HepG2 (cell line): ENCODE results near the gene MYO15A. TPM values are rescaled to one million over a fixed set of nuclear protein-coding genes. Genes with fewer than 3 reads are reported as not detected.

Experiments used
- ATAC-seq: fragments of 200-7000 bp; cut with Tn5 transposase; 3 replicates; pipeline ENCODE4 v1.9.1; 2020; ENCODE audit warnings: mild to moderate bottlenecking, moderate library complexity
- BruUV-seq: library from RNA; stranded (reverse); fragments of 400-500 nt; replicated peaks from 2 replicates; lab custom pipeline; 2021; lab: Mats Ljungman, UMichigan
- CTCF ChIA-PET: fragments of 300-600 bp; formaldehyde crosslinking; extraction: SDS; loops from one replicate; lab custom pipeline; 2021; ENCODE audit warnings: low total read pairs, inconsistent platforms, low intra/inter-chr PET ratio; lab: Yijun Ruan, JAX
- POLR2A ChIA-PET: fragments of 350-600 bp; sonication (Branson Sonifier 250); formaldehyde crosslinking; loops from one replicate; lab custom pipeline; 2020; ENCODE audit warnings: antibody characterized with exemption, inconsistent platforms; lab: Yijun Ruan, JAX
- DNase-seq: peaks from one replicate; pipeline ENCODE4 v3.0.0-alpha.2; 2015; ENCODE audit warnings: low spot score
- FAIRE-seq: peaks from 3 replicates; lab custom pipeline; 2011; peaks lifted over from hg19 to GRCh38; lab: Jason Lieb, UNC
- H2AFZ ChIP-seq: one replicate; pipeline ENCODE4 v1.6.1; 2011; ENCODE audit warnings: low read length, inconsistent platforms
- H3K27ac ChIP-seq: fragments of 300-600 bp; 3 replicates; pipeline ENCODE4 v1.8.0; 2011; ENCODE audit warnings: mixed run types, mild to moderate bottlenecking, mixed read lengths, low read length, inconsistent platforms; ENCODE audit not compliant: insufficient read depth; ENCODE audit errors: extremely low read length
- H3K27me3 ChIP-seq, 2 experiments: fragments of 200-600 bp in 1 of 2; 2 replicates in 1 of 2; 3 replicates in 1 of 2; pipeline versions ENCODE4 v1.6.0 to v1.8.0; 2011; ENCODE audit warnings: low read length in 2 of 2, mild to moderate bottlenecking in 2 of 2, moderate library complexity in 2 of 2, inconsistent platforms in 1 of 2; ENCODE audit not compliant: insufficient read depth in 2 of 2, control insufficient read depth in 1 of 2
- H3K36me3 ChIP-seq, 2 experiments: fragments of 200-600 bp in 1 of 2; replicated peaks in 1 of 2; 2 replicates in 1 of 2; 3 replicates in 1 of 2; pipeline versions ENCODE4 v1.5.1 to v1.8.0; 2011; ENCODE audit warnings: low read length in 2 of 2, inconsistent platforms in 1 of 2; ENCODE audit not compliant: insufficient read depth in 2 of 2, control insufficient read depth in 1 of 2
- H3K4me1 ChIP-seq: 2 replicates; pipeline ENCODE4 v1.5.1; 2012; ENCODE audit warnings: low read length, inconsistent platforms; ENCODE audit not compliant: insufficient read depth
- H3K4me2 ChIP-seq: 2 replicates; pipeline ENCODE4 v1.6.0; 2011; ENCODE audit warnings: low read depth, low read length, inconsistent platforms
- H3K4me3 ChIP-seq, 3 experiments: fragments of 200-600 bp in 1 of 3; sonication (generic), shearing (Covaris generic) in 1 of 3; replicated peaks in 1 of 3; 2 replicates each; pipeline ENCODE4 v1.5.1; 2011 to 2016; ENCODE audit warnings: low read length in 3 of 3, inconsistent platforms in 2 of 3, low read depth in 2 of 3, mild to moderate bottlenecking in 2 of 3, control low read depth in 1 of 3, mixed read lengths in 1 of 3; ENCODE audit not compliant: insufficient read depth in 1 of 3
- H3K79me2 ChIP-seq: one replicate; pipeline ENCODE4 v1.6.1; 2011; ENCODE audit warnings: low read length, inconsistent platforms; ENCODE audit not compliant: insufficient read depth
- H3K9ac ChIP-seq: 2 replicates; pipeline ENCODE4 v1.6.0; 2011; ENCODE audit warnings: mild to moderate bottlenecking, low read depth, low read length, inconsistent platforms; ENCODE audit not compliant: insufficient read depth
- H3K9me3 ChIP-seq: 2 replicates; pipeline ENCODE4 v1.5.1; 2012; ENCODE audit warnings: mild to moderate bottlenecking, low read length
- H4K20me1 ChIP-seq: 2 replicates; pipeline ENCODE4 v1.6.0; 2011; ENCODE audit warnings: inconsistent platforms, mild to moderate bottlenecking, low read length, moderate library complexity; ENCODE audit not compliant: insufficient read depth
- HNF4A ChIP-seq: sonication (generic); formaldehyde crosslinking; IDR thresholded peaks from 2 replicates; pipeline ENCODE4 v1.4.0; 2020; ENCODE audit warnings: missing genetic modification reagents
- MXD3 ChIP-seq: IDR thresholded peaks from 2 replicates; pipeline ENCODE4 v1.6.1; 2016; ENCODE audit warnings: mild to moderate bottlenecking, missing biosample characterization, missing genetic modification reagents
- NFAT5 ChIP-seq: sonication (generic); formaldehyde crosslinking; IDR thresholded peaks from 2 replicates; pipeline ENCODE4 v1.4.0; 2020; ENCODE audit warnings: missing genetic modification reagents
- PATZ1 ChIP-seq: sonication (generic); formaldehyde crosslinking; IDR thresholded peaks from 2 replicates; pipeline ENCODE4 v1.4.0; 2020; ENCODE audit warnings: missing genetic modification reagents
- PRPF4 ChIP-seq: fragments of 200-400 bp; formaldehyde crosslinking; IDR thresholded peaks from 2 replicates; pipeline ENCODE4 v1.6.1; 2016; ENCODE audit warnings: low read length, low read depth; ENCODE audit not compliant: poor library complexity, severe bottlenecking
- RAD51 ChIP-seq: fragments of 450-650 bp; IDR thresholded peaks from 2 replicates; pipeline ENCODE4 v1.6.1; 2016; ENCODE audit warnings: borderline replicate concordance
- SNAPC5 ChIP-seq: sonication (generic); formaldehyde crosslinking; IDR thresholded peaks from 2 replicates; pipeline ENCODE4 v1.8.1; 2023; ENCODE audit warnings: mild to moderate bottlenecking, missing genetic modification reagents, borderline replicate concordance
- U2AF2 ChIP-seq: fragments of 200-400 bp; formaldehyde crosslinking; IDR thresholded peaks from 2 replicates; pipeline ENCODE4 v1.6.1; 2017; ENCODE audit warnings: low read depth, mild to moderate bottlenecking, low read length
- ZNF124 ChIP-seq: sonication (generic); formaldehyde crosslinking; IDR thresholded peaks from 2 replicates; pipeline ENCODE4 v1.4.0; 2020; ENCODE audit warnings: missing genetic modification reagents
- ZNF235 ChIP-seq: sonication (generic); formaldehyde crosslinking; IDR thresholded peaks from 2 replicates; pipeline ENCODE4 v1.8.1; 2023; ENCODE audit warnings: mild to moderate bottlenecking, missing genetic modification reagents, borderline replicate concordance
- ZNF274 ChIP-seq: sonication (generic); formaldehyde crosslinking; IDR thresholded peaks from 2 replicates; pipeline ENCODE4 v1.5.1; 2020; ENCODE audit warnings: mild to moderate bottlenecking, missing genetic modification reagents
- ZNF30 ChIP-seq: sonication (generic); formaldehyde crosslinking; IDR thresholded peaks from 2 replicates; pipeline ENCODE4 v1.5.0; 2020; ENCODE audit warnings: mild to moderate bottlenecking, missing genetic modification reagents
- ZNF382 ChIP-seq: sonication (generic); formaldehyde crosslinking; IDR thresholded peaks from 2 replicates; pipeline ENCODE4 v1.5.0; 2020; ENCODE audit warnings: missing genetic modification reagents, mild to moderate bottlenecking, borderline replicate concordance
- ZNF746 ChIP-seq: sonication (generic); formaldehyde crosslinking; IDR thresholded peaks from 2 replicates; pipeline ENCODE4 v1.8.0; 2022; ENCODE audit warnings: mild to moderate bottlenecking, missing genetic modification reagents
- ZNF788 ChIP-seq: sonication (generic); formaldehyde crosslinking; IDR thresholded peaks from 2 replicates; pipeline ENCODE4 v1.5.0; 2020; ENCODE audit warnings: mild to moderate bottlenecking, missing genetic modification reagents, borderline replicate concordance
- WGBS: methylation state at CpG from one replicate; pipeline ENCODE4 v1.1.6; 2017; ENCODE audit warnings: low lambda C conversion rate; 5-methylcytosine and 5-hydroxymethylcytosine counted together
- in situ Hi-C: cut with HindIII; loops from 2 replicates; pipeline ENCODE4 v1.10.0; 2017; ENCODE audit warnings: low pct_unique_long_range_greater_than_20kb; ENCODE audit not compliant: extremely low pct_ligation_motif_present
- intact Hi-C: fragments of 100-400 bp; cut with micrococcal nuclease; formaldehyde crosslinking; loops from one replicate; pipeline ENCODE4 v1.10.0; 2022; ENCODE audit not compliant: unreplicated experiment
- polyA plus RNA-seq, 8 experiments: library from polyadenylated mRNA; depleted of rRNA in 3 of 8; stranded (reverse) in 7 of 8; unstranded in 1 of 8; fragments of >200 nt; fragmentation: Illumina TruSeq in 4 of 8; extraction: Trizol in 4 of 8; gene quantifications; 2 replicates each; pipeline versions ENCODE4 v1.2.1 to v1.2.3, GENCODE V29; 2011 to 2016; ENCODE audit warnings: low read depth in 4 of 8, missing spikeins in 1 of 8, mixed read lengths in 1 of 8; ENCODE audit not compliant: insufficient read depth in 1 of 8
- total RNA-seq, 5 experiments: library from RNA; depleted of rRNA; stranded (reverse); fragments of >200 nt; fragmentation: Illumina TruSeq; extraction: Trizol; gene quantifications; 2 replicates each; pipeline ENCODE4 v1.2.3, GENCODE V29; 2016; ENCODE audit warnings: low read depth in 1 of 5
- TF ChIP-seq, protein P1 (sequence below): sonication (generic); formaldehyde crosslinking; IDR thresholded peaks from 2 replicates; pipeline ENCODE4 v1.9.0; 2021; ENCODE audit warnings: missing genetic modification reagents, mild to moderate bottlenecking, borderline replicate concordance

The MYO15A gene
- total and polyA plus RNA-seq, 2 of the 13 experiments (the other 11 are each of a cell fraction or from before 2014, with no cell fraction given): 0.07 to 0.20 TPM

DNA sequence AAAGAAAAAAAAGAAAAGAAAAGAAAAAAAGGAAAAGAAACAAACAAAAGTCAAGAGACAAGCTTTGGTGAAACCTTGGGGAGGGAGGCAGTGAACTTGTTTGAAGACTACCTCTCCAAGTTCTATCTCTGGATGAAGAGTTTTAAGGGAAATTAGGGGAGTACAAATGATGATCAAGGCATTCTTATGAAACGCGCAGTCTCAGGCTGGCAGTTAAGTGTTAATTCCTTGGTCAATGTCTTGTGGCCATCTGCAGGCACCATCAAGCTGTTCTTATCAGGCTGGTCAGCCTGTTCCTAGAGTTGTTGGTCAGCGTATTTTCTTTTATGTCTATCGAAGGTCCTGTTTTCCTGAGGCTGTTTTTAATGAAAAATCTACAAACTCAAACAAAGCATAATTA is 29.0 kb upstream of the MYO15A start:
- no peak overlapping the region for H3K27ac ChIP-seq
- DNase-seq: no peak
- no peak for ATAC-seq
- BruUV-seq: no TSS peak
- no peaks in the 10 kb centered on the region for H3K36me3 ChIP-seq
- in situ Hi-C loops (no loop called here), intact Hi-C loops (no loop called here)
- no peaks in the 10 kb centered on the region for H4K20me1 ChIP-seq
- H2AFZ ChIP-seq: no peak overlapping the region
- POLR2A ChIA-PET: interaction anchor here (0.6 to 0.8 kb wide), 2 partner anchors 9 to 33 kb away, joined by 3 to 7 read pairs; no protein-coding TSS in a partner anchor
- no peak overlapping the region for H3K4me2 ChIP-seq
- H3K27me3 ChIP-seq: no peaks in the 10 kb centered on the region
- WGBS: 53% methylated on average over 4 of the region's 4 CpGs
- FAIRE-seq: no peak
- CTCF ChIA-PET: no interaction called here
- H3K4me1 ChIP-seq: peaks cover 48% of the 10 kb centered on the region
- no peaks in the 10 kb centered on the region for H3K79me2 ChIP-seq
- H3K9ac ChIP-seq: no peak overlapping the region
- TF ChIP-seq ZNF124: no peak
- no peak for TF ChIP-seq HNF4A (CRISPR knock-in tag)
- TF ChIP-seq, protein P1, sequence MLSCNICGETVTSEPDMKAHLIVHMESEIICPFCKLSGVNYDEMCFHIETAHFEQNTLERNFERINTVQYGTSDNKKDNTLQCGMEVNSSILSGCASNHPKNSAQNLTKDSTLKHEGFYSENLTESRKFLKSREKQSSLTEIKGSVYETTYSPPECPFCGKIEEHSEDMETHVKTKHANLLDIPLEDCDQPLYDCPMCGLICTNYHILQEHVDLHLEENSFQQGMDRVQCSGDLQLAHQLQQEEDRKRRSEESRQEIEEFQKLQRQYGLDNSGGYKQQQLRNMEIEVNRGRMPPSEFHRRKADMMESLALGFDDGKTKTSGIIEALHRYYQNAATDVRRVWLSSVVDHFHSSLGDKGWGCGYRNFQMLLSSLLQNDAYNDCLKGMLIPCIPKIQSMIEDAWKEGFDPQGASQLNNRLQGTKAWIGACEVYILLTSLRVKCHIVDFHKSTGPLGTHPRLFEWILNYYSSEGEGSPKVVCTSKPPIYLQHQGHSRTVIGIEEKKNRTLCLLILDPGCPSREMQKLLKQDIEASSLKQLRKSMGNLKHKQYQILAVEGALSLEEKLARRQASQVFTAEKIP (CRISPR knock-in tag): no peak
- TF ChIP-seq PRPF4: no peak
- TF ChIP-seq SNAPC5: no peak
- no peak for TF ChIP-seq ZNF30 (CRISPR knock-in tag)
- TF ChIP-seq MXD3 (CRISPR knock-in tag): no peak
- no peak for TF ChIP-seq PATZ1
- TF ChIP-seq ZNF788: no peak
- no peak for TF ChIP-seq ZNF235 (CRISPR knock-in tag)
- no peak for TF ChIP-seq ZNF274 (CRISPR knock-in tag)
- TF ChIP-seq RAD51: no peak
- TF ChIP-seq ZNF746 (CRISPR knock-in tag): no peak
- no peak for TF ChIP-seq U2AF2
- no peak for TF ChIP-seq ZNF382 (CRISPR knock-in tag)
- no peak for TF ChIP-seq NFAT5 (CRISPR knock-in tag)
- H3K4me3 ChIP-seq: no peak overlapping the region
- no peaks in the 10 kb centered on the region for H3K9me3 ChIP-seq
